T47D (cell line): ENCODE results near the gene TRNT1.

Experiments
- DNase-seq, 2 experiments: peaks; one replicate each; pipeline versions ENCODE4 v3.0.0 to v3.0.0-alpha.2; 2011 to 2012; ENCODE audit warnings: low read depth in 1 of 2, low spot score in 1 of 2
- JUND ChIP-seq: IDR thresholded peaks from 2 replicates; pipeline ENCODE4 v1.6.1; 2012; ENCODE audit warnings: low read depth
- in situ Hi-C: cut with HindIII; loops from 2 replicates; pipeline ENCODE4 v1.10.0; 2016; ENCODE audit warnings: low sequenced_read_pairs, low pct_unique_long_range_greater_than_20kb

Gene TRNT1

GRCh38 chr3:3165241-3165640 is 38.5 kb downstream of the TRNT1 start:
- no peak for TF ChIP-seq JUND
- DNase-seq = no peak
- in situ Hi-C loops = no loop called here

DNA sequence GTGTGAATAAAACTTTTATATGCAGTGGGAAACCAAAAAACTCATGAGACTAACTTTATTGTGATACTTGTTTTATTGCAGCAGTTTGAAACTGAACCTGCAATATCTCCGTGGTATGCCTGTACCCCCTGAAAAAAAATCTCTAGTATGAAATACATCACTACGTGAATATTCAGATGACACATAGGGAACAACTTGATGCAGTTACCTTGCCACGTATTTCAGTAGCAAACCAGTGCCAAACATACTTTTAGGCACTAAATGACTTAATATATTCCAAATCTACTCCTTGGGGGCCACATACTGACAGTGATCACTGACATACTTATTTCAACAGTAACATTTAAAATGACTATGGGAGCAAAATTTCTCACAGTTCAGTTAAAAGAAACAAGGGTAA is 38.9 kb downstream of the TRNT1 start:
- DNase-seq = no peak
- no peak for TF ChIP-seq JUND
- in situ Hi-C loops = no loop called here

DNA sequence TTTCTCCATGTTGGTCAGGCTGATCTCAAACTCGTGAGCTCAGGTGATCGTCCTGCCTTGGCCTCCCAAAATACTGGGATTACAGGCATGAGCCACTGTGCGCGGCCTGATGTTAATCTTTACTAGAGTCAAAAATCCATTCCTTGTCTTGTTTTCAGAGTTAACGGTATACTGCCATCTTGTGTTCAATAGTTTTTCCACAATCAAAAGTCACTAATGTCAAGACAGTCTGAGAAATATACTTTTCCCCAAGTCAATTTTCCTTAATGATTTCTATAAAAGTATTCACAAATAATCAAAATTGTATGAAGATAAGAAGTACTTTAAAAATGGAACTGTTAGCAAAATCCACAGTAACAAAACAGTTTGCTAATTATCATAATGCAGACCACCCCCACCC is 44.3 kb downstream of the TRNT1 start:
- in situ Hi-C loops = no loop called here
- TF ChIP-seq JUND = no peak
- peak in 1 of 2 experiments; percentile 57 for DNase-seq

GRCh38 chr3:3172627-3173026 is 45.9 kb downstream of the TRNT1 start:
- in situ Hi-C loops = no loop called here
- TF ChIP-seq JUND = no peak
- no peak for DNase-seq

DNA sequence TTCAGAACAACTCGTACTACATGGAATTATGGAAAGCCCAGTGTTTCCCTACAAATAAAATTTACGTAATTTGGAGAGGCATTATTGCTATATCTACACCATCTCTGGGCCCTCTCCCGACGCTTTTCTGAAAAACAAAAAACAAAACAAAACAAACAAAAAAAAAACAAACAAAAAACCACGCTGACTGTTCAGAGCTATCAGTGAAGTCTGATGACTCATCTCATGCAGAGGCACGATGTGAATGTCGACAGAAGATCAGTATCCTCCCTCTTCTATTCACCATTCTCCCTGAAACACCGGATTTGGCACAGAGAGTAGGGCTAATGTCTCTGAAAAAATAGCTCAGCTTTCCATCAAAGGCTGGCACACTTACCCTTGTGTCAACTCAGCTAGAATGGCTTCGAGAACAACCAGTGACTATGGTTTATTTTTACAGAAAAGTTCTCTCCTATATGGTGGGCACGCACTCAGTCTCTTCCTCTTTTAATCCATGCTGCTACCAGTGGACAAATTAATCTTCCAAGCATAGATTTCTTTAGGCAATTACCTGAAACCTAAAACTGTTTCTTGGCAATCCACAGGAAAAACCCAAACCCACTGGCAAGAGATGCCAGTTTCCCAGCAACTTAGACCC is 51.2 kb downstream of the TRNT1 start:
- no peak for TF ChIP-seq JUND
- no peak for DNase-seq
- in situ Hi-C loops = no loop called here

DNA sequence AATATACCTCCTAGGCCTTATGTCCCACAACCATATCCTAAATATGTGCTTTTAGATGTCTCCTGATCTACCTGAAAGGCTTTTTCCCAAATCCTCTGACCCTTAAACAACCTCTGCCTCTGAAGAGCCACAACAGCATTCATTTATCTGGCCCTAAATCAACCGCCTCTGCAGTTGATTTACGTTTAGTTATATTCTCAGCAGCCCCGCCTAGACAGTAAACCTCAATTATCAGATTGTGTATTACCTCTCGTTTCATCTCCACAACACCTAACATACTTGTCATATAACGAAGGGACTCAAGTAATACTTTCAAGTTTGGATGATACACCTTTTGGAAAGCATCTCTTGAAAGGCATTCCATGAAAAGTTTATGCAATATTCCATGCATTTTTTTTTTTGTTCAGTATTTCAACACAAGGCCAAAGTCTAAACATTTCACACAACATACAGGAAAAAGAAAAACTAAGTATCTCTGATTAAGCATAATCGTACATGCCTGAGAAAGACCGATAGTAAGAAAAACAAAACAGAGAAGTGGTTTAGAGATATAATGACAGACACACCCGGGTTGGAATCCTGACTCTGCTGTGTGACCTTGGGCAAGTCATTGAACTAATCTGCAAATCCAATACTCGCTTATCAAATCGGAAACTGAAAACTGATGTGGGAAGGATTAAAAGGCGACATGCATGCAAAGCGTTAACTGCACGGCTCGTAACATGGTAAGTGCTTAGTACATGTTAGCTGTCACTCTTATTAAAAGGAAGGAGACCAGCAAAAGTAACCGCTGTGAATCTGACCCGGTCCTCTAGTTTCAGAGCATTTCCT is 52.0 kb downstream of the TRNT1 start:
- TF ChIP-seq JUND = no peak
- in situ Hi-C loops = no loop called here
- no peak for DNase-seq

- in situ Hi-C loops = no loop called here
- DNase-seq = peak; percentile 89 to 94
- no peak for TF ChIP-seq JUND
These were observed 52.8 kb downstream of the TRNT1 start, which contains the start of gene CRBN for GRCh38 chr3:3179407-3180094. TSS of gene CRBN (minus strand) at chr3:3179691. CDS start at chr3:3179687, 4 bp downstream.

DNA sequence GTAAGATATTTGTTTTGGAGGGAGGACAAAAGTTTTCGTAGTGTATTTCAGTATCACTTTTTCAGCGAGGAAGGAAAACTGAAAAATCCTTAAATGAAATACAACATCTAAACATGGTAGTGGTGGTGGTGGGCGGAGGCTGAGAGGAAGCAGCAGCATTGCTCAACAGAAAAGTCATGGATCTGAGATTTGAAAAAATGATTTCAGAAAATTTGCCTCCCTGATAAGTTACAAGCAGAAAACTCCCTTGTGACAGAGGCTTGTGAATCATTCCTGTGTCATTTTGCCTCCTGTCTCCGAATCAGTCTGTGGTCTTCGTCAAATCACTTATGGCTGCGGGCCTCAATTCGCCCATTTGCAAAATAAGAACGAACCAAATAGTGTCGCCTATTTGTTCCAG is 53.7 kb downstream of the TRNT1 start:
- DNase-seq = no peak
- in situ Hi-C loops = no loop called here

DNA sequence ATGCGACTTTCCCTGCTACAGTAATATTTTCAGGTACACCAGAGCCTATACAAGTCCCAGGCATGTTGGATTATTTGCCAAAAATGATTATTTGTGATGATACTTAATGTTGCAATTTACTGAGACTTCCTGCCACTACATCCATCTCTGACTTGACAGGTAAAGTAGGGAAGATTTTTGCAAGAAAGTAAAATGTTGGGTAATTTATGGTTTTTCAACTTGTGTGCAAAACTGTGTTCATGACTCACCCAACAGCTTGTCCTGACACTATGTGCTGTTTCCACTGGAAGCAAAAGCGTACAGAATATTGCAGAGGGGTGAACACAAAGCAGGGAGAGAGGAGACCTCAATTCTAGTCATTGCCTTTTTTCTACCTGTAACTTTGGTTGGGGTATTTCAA is 58.1 kb downstream of the TRNT1 start:
- no peak for TF ChIP-seq JUND
- in situ Hi-C loops = no loop called here
- no peak for DNase-seq

More for the DNA sequence above, 53.7 kb downstream of the TRNT1 start:
- no peak for TF ChIP-seq JUND

- no peak for TF ChIP-seq JUND
- DNase-seq = no peak
- in situ Hi-C loops = no loop called here
These were observed 62.5 kb downstream of the TRNT1 start for GRCh38 chr3:3189102-3189727.

DNA sequence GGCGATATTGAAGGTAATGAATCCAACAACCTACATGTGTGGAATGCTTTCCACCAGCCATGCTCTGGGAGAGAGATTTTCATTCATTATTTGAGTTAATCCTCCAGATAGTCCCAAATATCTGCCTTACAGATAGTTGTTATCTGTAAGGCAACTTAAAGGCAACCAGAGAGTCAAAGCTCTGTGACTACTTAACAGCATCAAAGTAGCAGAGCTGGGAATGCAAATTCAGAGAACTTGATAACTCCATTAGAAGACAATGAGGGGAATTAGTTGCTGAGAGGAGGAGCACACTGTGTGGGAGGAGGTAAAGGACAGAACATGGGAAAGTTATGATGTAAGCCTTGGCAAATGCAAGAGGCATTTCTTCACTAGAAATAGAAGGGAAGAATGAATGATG is 63.2 kb downstream of the TRNT1 start:
- DNase-seq = no peak
- no peak for TF ChIP-seq JUND
- in situ Hi-C loops = no loop called here

DNA sequence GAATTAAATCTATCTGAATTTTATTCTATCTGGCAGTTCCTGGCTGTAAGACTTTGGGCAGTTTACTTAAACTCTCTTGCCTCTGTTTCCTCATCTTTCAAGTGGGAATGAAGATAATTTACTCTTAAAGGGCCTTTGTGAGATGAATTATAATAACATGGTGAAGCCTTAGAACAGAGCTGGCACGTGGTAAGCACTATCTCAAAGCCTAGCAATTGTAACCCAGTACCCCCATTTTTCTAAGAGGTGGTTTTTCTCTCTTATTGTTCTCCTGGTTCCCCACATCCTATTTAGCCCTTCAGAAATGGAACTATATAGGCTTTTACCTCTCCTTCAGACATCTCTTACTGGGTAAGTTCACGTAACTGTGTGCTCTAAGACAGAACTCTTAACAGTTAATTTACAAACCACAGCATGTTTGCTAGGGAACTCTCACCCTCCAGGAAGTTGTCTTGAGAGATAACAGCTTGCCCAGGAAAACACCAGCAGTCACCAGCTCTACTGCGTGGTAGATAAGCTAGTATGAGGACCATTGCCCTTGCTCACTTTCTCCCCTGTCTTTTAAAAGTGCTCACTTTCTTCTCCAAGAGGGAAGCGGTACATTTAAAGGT is 65.0 kb downstream of the TRNT1 start:
- in situ Hi-C loops = no loop called here
- no peak for TF ChIP-seq JUND
- no peak for DNase-seq
